GM23338 (cell line): ENCODE results near the gene FRYL. TPM values are rescaled to one million over a fixed set of nuclear protein-coding genes. Genes with fewer than 3 reads are reported as not detected.

Experiments used
- ATAC-seq: fragments of 200-7000 bp; cut with Tn5 transposase; 3 replicates; pipeline ENCODE4 v1.9.1; 2020
- DNase-seq: peaks from one replicate; pipeline ENCODE4 v3.0.0-alpha.2; 2015; ENCODE audit warnings: low spot score
- H2AFZ ChIP-seq: fragments of 200-600 bp; sonication (generic); 2 replicates; pipeline ENCODE4 v1.8.0; 2016; ENCODE audit warnings: antibody characterized with exemption, mild to moderate bottlenecking, moderate library complexity
- H3F3A ChIP-seq: fragments of 200-600 bp; sonication (generic); replicated peaks from 2 replicates; pipeline ENCODE4 v1.8.0; 2017; ENCODE audit warnings: antibody characterized with exemption, mixed run types, low read depth
- H3K27ac ChIP-seq: fragments of 200-600 bp; sonication (generic); 2 replicates; pipeline ENCODE4 v1.6.1; 2016; ENCODE audit warnings: low read depth
- H3K27me3 ChIP-seq: fragments of 200-600 bp; sonication (generic); 2 replicates; pipeline ENCODE4 v1.8.0; 2016; ENCODE audit warnings: mild to moderate bottlenecking, mixed run types, moderate library complexity; ENCODE audit not compliant: insufficient read depth
- H3K36me3 ChIP-seq: fragments of 200-600 bp; sonication (generic); 2 replicates; pipeline ENCODE4 v1.8.0; 2016; ENCODE audit warnings: mild to moderate bottlenecking; ENCODE audit not compliant: insufficient read depth
- H3K4me1 ChIP-seq: fragments of 200-600 bp; sonication (generic); 2 replicates; pipeline ENCODE4 v1.8.0; 2016; ENCODE audit warnings: mild to moderate bottlenecking, moderate library complexity; ENCODE audit not compliant: insufficient read depth
- H3K4me2 ChIP-seq: fragments of 200-600 bp; sonication (generic); 2 replicates; pipeline ENCODE4 v1.7.1; 2017; ENCODE audit warnings: mixed run types
- H3K4me3 ChIP-seq: fragments of 200-600 bp; sonication (generic); 2 replicates; pipeline ENCODE4 v1.6.1; 2016; ENCODE audit warnings: mixed run types
- H3K79me2 ChIP-seq: fragments of 200-600 bp; sonication (generic); replicated peaks from 2 replicates; pipeline ENCODE4 v1.8.0; 2017; ENCODE audit warnings: mild to moderate bottlenecking; ENCODE audit not compliant: insufficient read depth
- H3K9me2 ChIP-seq: fragments of 200-600 bp; sonication (generic); 2 replicates; pipeline ENCODE4 v1.8.0; 2017; ENCODE audit not compliant: insufficient read depth
- H4K20me1 ChIP-seq: fragments of 200-600 bp; sonication (generic); replicated peaks from 2 replicates; pipeline ENCODE4 v1.8.0; 2017; ENCODE audit warnings: mild to moderate bottlenecking; ENCODE audit not compliant: insufficient read depth
- H3K27ac Mint-ChIP-seq: 2 replicates; pipeline ENCODE4 v1.8.0; 2020; ENCODE audit warnings: inconsistent platforms, mild to moderate bottlenecking, moderate library complexity, mixed read lengths
- H3K27me3 Mint-ChIP-seq: 3 replicates; pipeline ENCODE4 v1.8.0; 2022; ENCODE audit warnings: low read depth, mild to moderate bottlenecking, moderate library complexity, mixed read lengths, inconsistent platforms; ENCODE audit not compliant: insufficient read depth, poor library complexity
- H3K36me3 Mint-ChIP-seq: 3 replicates; pipeline ENCODE4 v1.8.0; 2021; ENCODE audit warnings: low read depth, mild to moderate bottlenecking, inconsistent platforms, moderate library complexity, mixed read lengths
- H3K4me1 Mint-ChIP-seq: 3 replicates; pipeline ENCODE4 v1.8.0; 2020; ENCODE audit warnings: mild to moderate bottlenecking, inconsistent platforms, mixed read lengths
- H3K4me3 Mint-ChIP-seq: 3 replicates; pipeline ENCODE4 v1.8.0; 2021; ENCODE audit warnings: moderate library complexity, mild to moderate bottlenecking, inconsistent platforms, mixed read lengths
- H3K9me3 Mint-ChIP-seq: 3 replicates; pipeline ENCODE4 v1.8.0; 2020; ENCODE audit warnings: moderate library complexity, mild to moderate bottlenecking, inconsistent platforms, mixed read lengths
- CREB1 ChIP-seq: fragments of 250-450 bp; sonication (Bioruptor Pico); IDR thresholded peaks from 2 replicates; pipeline ENCODE4 v1.5.0; 2020; ENCODE audit warnings: low read depth, mild to moderate bottlenecking, moderate library complexity
- ETS1 ChIP-seq: IDR thresholded peaks from 2 replicates; pipeline ENCODE4 v1.6.1; 2016; ENCODE audit warnings: antibody characterized with exemption
- EZH2 ChIP-seq: fragments of 200-600 bp; sonication (generic); IDR thresholded peaks from one replicate; pipeline ENCODE4 v1.8.0; 2017; ENCODE audit warnings: antibody characterized with exemption, mild to moderate bottlenecking, low read depth; ENCODE audit not compliant: unreplicated experiment
- EZH2phosphoT487 ChIP-seq: fragments of 200-600 bp; sonication (generic); IDR thresholded peaks from one replicate; pipeline ENCODE4 v1.8.1; 2018; ENCODE audit warnings: antibody characterized with exemption; ENCODE audit not compliant: unreplicated experiment
- JUNB ChIP-seq: IDR thresholded peaks from one replicate; pipeline ENCODE4 v1.6.1; 2016; ENCODE audit warnings: antibody characterized with exemption; ENCODE audit not compliant: unreplicated experiment
- NANOG ChIP-seq: IDR thresholded peaks from 2 replicates; pipeline ENCODE4 v1.6.1; 2016; ENCODE audit warnings: antibody characterized with exemption, borderline replicate concordance
- POLR2AphosphoS5 ChIP-seq: IDR thresholded peaks from 2 replicates; pipeline ENCODE4 v1.6.1; 2016; ENCODE audit warnings: antibody characterized with exemption, low read depth
- REST ChIP-seq: IDR thresholded peaks from one replicate; pipeline ENCODE4 v1.6.1; 2018; ENCODE audit warnings: antibody characterized with exemption; ENCODE audit not compliant: unreplicated experiment
- STAT1 ChIP-seq: IDR thresholded peaks from one replicate; pipeline ENCODE4 v1.6.1; 2016; ENCODE audit warnings: antibody characterized with exemption; ENCODE audit not compliant: unreplicated experiment
- ZNF114 ChIP-seq: fragments of 250-450 bp; sonication (Bioruptor Pico); IDR thresholded peaks from 2 replicates; pipeline ENCODE4 v1.5.0; 2020; ENCODE audit warnings: mild to moderate bottlenecking, moderate library complexity
- ZNF331 ChIP-seq: fragments of 250-450 bp; sonication (Bioruptor Pico); IDR thresholded peaks from 2 replicates; pipeline ENCODE4 v1.5.0; 2020; ENCODE audit warnings: low read depth, mild to moderate bottlenecking, moderate library complexity
- ZNF462 ChIP-seq: fragments of 250-450 bp; sonication (Bioruptor Pico); IDR thresholded peaks from 2 replicates; pipeline ENCODE4 v1.5.0; 2020; ENCODE audit warnings: mild to moderate bottlenecking, moderate library complexity
- polyA plus RNA-seq: library from polyadenylated mRNA; unstranded; fragments of >200 nt; fragmentation: Nextera tagmentation; extraction: Ambion mirVana; gene quantifications from 2 replicates; pipeline ENCODE4 v1.2.1, GENCODE V29; 2016
- total RNA-seq: library from RNA; depleted of rRNA; stranded (reverse); fragments of >200 nt; shearing (Covaris generic); gene quantifications from 2 replicates; pipeline ENCODE4 v1.2.3, GENCODE V29; 2014
- TF ChIP-seq, protein P1 (sequence below), 2 experiments: fragments of 200-600 bp in 1 of 2; sonication (generic) in 1 of 2; conservative IDR thresholded peaks; 2 replicates each; pipeline versions ENCODE4 v1.5.1 to v1.6.1; 2016 to 2017; ENCODE audit warnings: antibody characterized with exemption in 2 of 2, low read depth in 2 of 2, mild to moderate bottlenecking in 2 of 2, moderate library complexity in 1 of 2

FRYL gene
- total and polyA plus RNA-seq, 2 experiments from 2014 or later = 30.7 to 53.3 TPM

- Histone ChIP-seq H3K27ac (no peak overlapping the region), H3K4me3 (no peak overlapping the region)
Observed at GRCh38 chr4:48602763-48603162, 177.3 kb downstream of the FRYL start.

More at GRCh38 chr4:48602763-48603162, 177.3 kb downstream of the FRYL start:
- TF ChIP-seq ZNF114 (CRISPR knock-in tag) (no peak), NANOG (no peak), EZH2 (no peak), POLR2AphosphoS5 (no peak), ETS1 (no peak), REST (no peak), EZH2phosphoT487 (no peak), ZNF331 (CRISPR knock-in tag) (no peak), JUNB (no peak), STAT1 (no peak), ZNF462 (CRISPR knock-in tag) (no peak), CREB1 (CRISPR knock-in tag) (no peak)
- TF ChIP-seq, protein P1, sequence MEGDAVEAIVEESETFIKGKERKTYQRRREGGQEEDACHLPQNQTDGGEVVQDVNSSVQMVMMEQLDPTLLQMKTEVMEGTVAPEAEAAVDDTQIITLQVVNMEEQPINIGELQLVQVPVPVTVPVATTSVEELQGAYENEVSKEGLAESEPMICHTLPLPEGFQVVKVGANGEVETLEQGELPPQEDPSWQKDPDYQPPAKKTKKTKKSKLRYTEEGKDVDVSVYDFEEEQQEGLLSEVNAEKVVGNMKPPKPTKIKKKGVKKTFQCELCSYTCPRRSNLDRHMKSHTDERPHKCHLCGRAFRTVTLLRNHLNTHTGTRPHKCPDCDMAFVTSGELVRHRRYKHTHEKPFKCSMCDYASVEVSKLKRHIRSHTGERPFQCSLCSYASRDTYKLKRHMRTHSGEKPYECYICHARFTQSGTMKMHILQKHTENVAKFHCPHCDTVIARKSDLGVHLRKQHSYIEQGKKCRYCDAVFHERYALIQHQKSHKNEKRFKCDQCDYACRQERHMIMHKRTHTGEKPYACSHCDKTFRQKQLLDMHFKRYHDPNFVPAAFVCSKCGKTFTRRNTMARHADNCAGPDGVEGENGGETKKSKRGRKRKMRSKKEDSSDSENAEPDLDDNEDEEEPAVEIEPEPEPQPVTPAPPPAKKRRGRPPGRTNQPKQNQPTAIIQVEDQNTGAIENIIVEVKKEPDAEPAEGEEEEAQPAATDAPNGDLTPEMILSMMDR (conservative IDR thresholded peaks at IDR 0.05; ENCODE audit: low read depth in 2 of 2) = no peak
- H2AFZ ChIP-seq = no peak overlapping the region
- Mint-ChIP-seq H3K4me3 (no peak overlapping the region), H3K4me1 (peaks cover 7% of the 10 kb centered on the region; the same call in 2 of the 3 replicates), H3K9me3 (no peaks in the 10 kb centered on the region), H3K27me3 (no peaks in the 10 kb centered on the region), H3K36me3 (peaks cover 4% of the 10 kb centered on the region; the same call in 1 of the 3 replicates), H3K27ac (no peak overlapping the region)
- no peaks in the 10 kb centered on the region for H3K9me2 ChIP-seq
- no peaks in the 10 kb centered on the region for H3K27me3 ChIP-seq
- H3F3A ChIP-seq = no peaks in the 10 kb centered on the region
- no peak overlapping the region for H3K4me2 ChIP-seq
- DNase-seq (no peak), ATAC-seq (no peak)
- peaks cover 4% of the 10 kb centered on the region; the same call in 1 of the 2 replicates for H3K4me1 ChIP-seq
- no peaks in the 10 kb centered on the region for H3K36me3 ChIP-seq
- H4K20me1 ChIP-seq = no peaks in the 10 kb centered on the region
- H3K79me2 ChIP-seq = no peaks in the 10 kb centered on the region
